Stimulated activated CD8-positive, alpha-beta memory T cell treated with anti-CD3 and anti-CD28 coated beads, Interleukin-4, amount 100 ng/mL, for 4 hours (primary cell): ENCODE data around the gene NBPF11.
"Not testable (repeated sequence)": the region's sequence is repeated elsewhere in the genome, so short reads cannot be mapped to it uniquely, and the experiment has no call there.

Experiments used
- DNase-seq, 2 donors: peaks; one replicate each; pipeline ENCODE4 v3.0.0-alpha.2; 2020; ENCODE audit warnings: low read depth in 2 of 2, low spot score in 1 of 2

Gene NBPF11

DNA sequence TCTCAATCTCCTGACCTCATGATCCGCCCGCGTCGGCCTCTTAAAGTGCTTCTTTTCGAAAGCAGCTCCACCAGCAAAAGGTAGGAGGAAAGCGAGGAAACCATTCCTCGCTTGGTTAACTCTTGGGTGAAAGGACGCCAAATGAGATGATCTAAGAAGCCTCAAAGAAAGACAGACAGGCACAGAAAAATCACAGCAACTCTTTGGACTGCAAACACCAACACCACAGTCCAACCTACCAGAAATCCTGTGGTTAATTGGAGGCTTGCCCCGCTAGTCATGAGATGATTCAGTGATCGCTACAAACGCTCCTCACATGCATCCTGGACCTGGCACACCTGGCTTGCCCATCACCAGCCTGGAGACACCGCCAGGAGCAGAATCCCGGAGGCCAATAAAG, 1.1 kb downstream of the NBPF11 start:
- not testable (repeated sequence) for DNase-seq

DNA sequence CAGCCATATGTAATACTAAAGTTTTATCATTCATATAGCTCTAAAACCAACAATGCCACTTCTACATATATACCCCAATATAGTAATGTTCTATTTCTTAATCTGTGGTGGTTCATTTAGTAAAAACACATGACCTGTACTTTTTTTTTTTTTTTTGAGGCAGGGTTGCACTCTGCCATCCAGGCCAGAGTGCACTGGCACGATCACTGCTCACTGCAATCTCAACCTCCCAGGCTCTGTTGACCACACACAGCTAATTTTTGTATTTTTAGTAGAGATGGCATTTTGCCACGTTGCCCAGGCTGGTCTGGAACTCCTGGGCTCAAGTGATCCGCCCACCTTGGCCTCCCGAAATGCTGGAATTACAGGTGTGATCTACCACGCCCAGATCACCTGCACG, 2.1 kb downstream of the NBPF11 start:
- DNase-seq, result not testable (repeated sequence)

GRCh38 chr1:148149050-148149815, 2.8 kb downstream of the NBPF11 start:
- not testable (repeated sequence) for DNase-seq

GRCh38 chr1:148147052-148147838, 4.8 kb downstream of the NBPF11 start:
- not testable (repeated sequence) for DNase-seq

- not testable (repeated sequence) for DNase-seq
Measured at GRCh38 chr1:148146191-148146997, 5.7 kb downstream of the NBPF11 start.

- not testable (repeated sequence) for DNase-seq
Measured at GRCh38 chr1:148143223-148143622, 8.9 kb downstream of the NBPF11 start.

GRCh38 chr1:148141936-148142335, 10.1 kb downstream of the NBPF11 start:
- DNase-seq, result not testable (repeated sequence)

DNA sequence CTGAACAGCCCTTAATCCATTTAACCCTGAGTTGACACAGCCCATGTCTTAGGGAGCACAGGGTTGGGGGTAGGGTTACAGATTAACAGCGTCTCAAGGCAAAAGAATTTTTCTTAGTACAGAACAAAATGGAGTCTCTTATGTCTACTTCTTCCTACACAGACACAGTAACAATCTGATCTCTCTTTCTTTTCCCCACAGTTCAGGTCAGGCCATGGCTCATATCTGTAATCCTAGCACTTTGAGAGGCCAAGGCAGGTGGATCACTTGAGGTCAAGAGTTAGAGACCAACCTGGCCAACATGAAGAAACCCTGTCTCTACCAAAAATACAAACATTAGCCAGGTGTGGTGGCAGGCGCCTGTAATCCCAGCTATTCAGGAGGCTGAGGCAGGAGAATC, 13.5 kb downstream of the NBPF11 start:
- not testable (repeated sequence) for DNase-seq

GRCh38 chr1:148122341-148122740, 29.7 kb downstream of the NBPF11 start:
- not testable (repeated sequence) for DNase-seq

- not testable (repeated sequence) for DNase-seq
Measured at GRCh38 chr1:148120395-148120794, 31.7 kb downstream of the NBPF11 start.

DNA sequence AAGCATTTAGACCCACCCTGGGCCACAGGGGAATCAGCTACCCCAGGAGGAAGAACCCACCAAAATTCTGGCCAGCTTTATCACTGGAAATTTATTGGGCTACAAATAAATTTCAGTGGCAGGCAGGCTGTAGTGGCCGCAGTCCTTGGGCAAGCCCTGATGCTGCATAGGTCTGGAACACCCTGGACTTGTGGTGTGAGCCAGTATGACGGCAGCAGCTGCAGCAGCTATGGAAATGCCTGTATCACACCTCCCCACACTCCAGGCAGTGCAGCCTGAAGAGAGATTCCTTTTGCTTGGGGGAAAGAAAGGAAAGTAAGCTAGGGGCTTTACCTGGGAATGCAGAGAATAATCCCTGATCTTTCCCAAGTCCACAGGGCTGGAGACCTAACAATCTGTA, 56.3 kb downstream of the NBPF11 start:
- DNase-seq, result not testable (repeated sequence)

DNA sequence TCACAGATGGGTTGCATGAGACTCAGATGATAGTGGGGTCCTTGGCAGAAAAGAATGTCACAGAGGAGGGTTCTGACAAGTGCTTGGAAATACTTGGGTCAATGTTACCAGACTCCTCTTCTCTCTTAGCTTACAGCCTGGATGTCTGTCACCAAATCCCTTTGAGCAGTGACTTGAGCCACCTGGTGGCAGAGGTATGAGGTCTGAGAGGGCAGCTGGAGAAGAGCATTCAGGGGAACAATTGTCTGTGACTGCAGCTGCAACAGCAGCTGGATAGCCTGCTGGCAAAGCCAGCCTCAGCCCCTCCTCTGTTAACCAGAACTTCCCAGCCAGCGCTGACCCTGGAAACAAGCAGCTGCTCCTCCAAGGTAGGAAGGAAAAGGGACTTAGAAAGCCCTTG, 65.9 kb downstream of the NBPF11 start:
- DNase-seq, result not testable (repeated sequence)

- not testable (repeated sequence) for DNase-seq
Measured at GRCh38 chr1:148081205-148081604, 70.9 kb downstream of the NBPF11 start.

DNA sequence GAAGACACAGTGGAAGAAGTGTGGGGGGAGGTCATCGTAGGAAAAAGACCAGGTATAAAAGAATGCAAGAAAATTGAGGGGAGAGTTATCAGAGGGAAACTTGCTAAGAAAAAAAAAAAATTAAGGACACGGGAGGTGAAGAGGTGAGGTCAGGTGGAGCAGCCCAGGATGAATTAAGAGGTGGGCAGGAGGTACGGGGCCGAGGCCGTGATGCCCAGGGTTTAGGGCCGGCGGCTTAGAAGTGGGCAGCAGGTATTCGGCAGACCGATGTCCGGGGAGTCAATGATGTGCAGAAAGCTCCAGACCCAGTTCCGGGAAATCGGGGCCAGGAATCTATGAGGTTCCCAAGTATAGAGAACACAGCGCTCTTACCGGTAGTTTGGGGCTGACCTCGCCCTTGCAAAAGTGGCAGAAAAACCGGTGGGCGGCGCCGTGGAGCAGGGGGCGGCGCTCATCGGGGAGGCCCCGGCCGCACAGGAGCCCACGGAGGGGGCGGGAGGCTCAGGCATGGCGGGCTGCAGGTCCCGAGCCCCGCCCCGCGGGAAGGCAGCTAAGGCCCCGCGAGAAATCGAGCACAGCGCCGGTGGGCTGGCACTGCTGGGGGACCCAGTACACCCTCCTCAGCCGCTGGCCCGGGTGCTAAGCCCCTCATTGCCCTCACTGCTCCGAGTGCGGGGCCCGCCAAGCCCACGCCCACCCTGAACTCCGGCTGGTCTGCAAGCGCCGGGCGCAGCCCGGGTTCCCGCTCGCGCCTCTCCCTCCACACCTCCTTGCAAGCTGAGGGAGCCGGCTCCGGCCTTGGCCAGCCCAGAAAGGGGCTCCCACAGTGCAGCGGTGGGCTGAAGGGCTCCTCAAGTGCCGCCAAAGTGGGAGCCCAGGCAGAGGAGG, 73.2 kb downstream of the NBPF11 start:
- not testable (repeated sequence) for DNase-seq

- not testable (repeated sequence) for DNase-seq
Measured at GRCh38 chr1:148078090-148078489, 74.0 kb downstream of the NBPF11 start.

DNA sequence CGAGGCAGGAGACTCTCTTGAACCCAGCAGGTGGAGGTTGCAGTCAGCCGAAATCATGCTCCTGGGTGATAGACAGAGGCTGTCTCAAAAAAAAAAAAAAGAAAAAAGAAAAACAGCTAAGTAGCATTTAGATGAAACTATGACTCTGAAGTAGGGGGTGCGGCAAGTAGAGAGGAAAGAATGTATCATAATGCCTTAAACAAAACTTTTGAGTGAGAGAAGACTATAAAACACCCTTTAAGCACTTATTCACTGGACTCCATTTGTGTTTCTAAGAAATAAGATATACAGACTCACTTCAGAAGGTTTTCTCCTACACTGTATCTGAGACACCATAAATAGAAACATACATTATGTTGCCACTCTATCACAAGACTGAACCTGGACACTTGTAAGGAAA, 74.6 kb downstream of the NBPF11 start:
- DNase-seq, result not testable (repeated sequence)

GRCh38 chr1:148073392-148073791, 78.7 kb downstream of the NBPF11 start:
- DNase-seq, result not testable (repeated sequence)

GRCh38 chr1:148068606-148069005, 83.5 kb downstream of the NBPF11 start:
- not testable (repeated sequence) for DNase-seq

- DNase-seq, result not testable (repeated sequence)
Measured at GRCh38 chr1:148068201-148068600, 83.9 kb downstream of the NBPF11 start.

DNA sequence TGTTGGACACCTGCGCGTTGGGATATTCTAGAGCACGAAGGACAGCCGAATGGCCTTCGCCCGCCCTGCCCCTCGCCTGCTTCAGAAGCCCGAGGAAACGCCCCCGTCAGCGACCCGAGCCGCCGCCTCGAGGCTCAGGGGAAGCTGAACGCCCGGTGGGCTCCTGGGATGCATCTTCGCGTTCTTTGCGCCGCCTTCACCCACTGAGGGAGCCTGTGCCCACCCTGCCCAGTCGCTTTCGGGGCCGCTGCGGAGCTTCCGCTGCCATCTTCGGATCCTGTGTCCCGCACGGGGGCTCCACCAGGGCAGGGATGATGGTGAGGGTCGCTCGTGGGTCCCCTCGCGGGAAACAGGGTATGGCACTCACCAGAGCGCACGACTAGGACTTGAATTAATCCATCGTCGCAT, 91.8 kb downstream of the NBPF11 start:
- DNase-seq, result not testable (repeated sequence)
